GM19035 (cell line): ENCODE data around the gene HSBP1L1.
A peak's percentile ranks its signal among the peaks of the same experiment; 100 is the strongest.
"Not testable (repeated sequence)": the region's sequence is repeated elsewhere in the genome, so short reads cannot be mapped to it uniquely, and the experiment has no call there.

ENCODE experiments used
- ATAC-seq: cut with Tn5 transposase; IDR thresholded peaks from one replicate; pipeline ENCODE4 v1.9.1; 2021; ENCODE audit not compliant: unreplicated experiment

The HSBP1L1 gene

GRCh38 chr18:79983253-79983652, 18.8 kb downstream of the HSBP1L1 start:
- no peak for ATAC-seq

GRCh38 chr18:79983793-79984192, 19.4 kb downstream of the HSBP1L1 start:
- no peak for ATAC-seq

GRCh38 chr18:79985172-79985571, 20.7 kb downstream of the HSBP1L1 start:
- no peak for ATAC-seq

- no peak for ATAC-seq
These were observed 22.3 kb downstream of the HSBP1L1 start for GRCh38 chr18:79986726-79987125.

- no peak for ATAC-seq
These were observed 23.1 kb downstream of the HSBP1L1 start for GRCh38 chr18:79987566-79987965.

GRCh38 chr18:79988071-79988450, 23.6 kb downstream of the HSBP1L1 start:
- ATAC-seq = peak; percentile 70

GRCh38 chr18:79988451-79989194, 24.2 kb downstream of the HSBP1L1 start, which contains the start of gene TXNL4A:
Gene TXNL4A, minus strand, starts transcription at chr18:79988563. Its CDS starts 171 bp downstream, at chr18:79988392.
- ATAC-seq = peak; percentile 96

GRCh38 chr18:79989195-79989497, 24.7 kb downstream of the HSBP1L1 start:
- ATAC-seq = no peak

- ATAC-seq = no peak
These were observed 27.1 kb downstream of the HSBP1L1 start for GRCh38 chr18:79991494-79991893.

GRCh38 chr18:79999701-80000100, 35.3 kb downstream of the HSBP1L1 start:
- ATAC-seq = not testable (repeated sequence)

GRCh38 chr18:80000877-80001276, 36.4 kb downstream of the HSBP1L1 start:
- no peak for ATAC-seq

- ATAC-seq = no peak
These were observed 38.0 kb downstream of the HSBP1L1 start for GRCh38 chr18:80002468-80002867.

- ATAC-seq = no peak
These were observed 40.3 kb downstream of the HSBP1L1 start for GRCh38 chr18:80004600-80005342.

- ATAC-seq = no peak
These were observed 42.3 kb downstream of the HSBP1L1 start for GRCh38 chr18:80006724-80007123.

GRCh38 chr18:80009661-80010550, 45.5 kb downstream of the HSBP1L1 start:
- no peak for ATAC-seq

GRCh38 chr18:80010551-80010906, 46.1 kb downstream of the HSBP1L1 start:
- no peak for ATAC-seq

GRCh38 chr18:80011496-80012137, 47.2 kb downstream of the HSBP1L1 start:
- not testable (repeated sequence) for ATAC-seq

- ATAC-seq = no peak
These were observed 48.3 kb downstream of the HSBP1L1 start for GRCh38 chr18:80012714-80013113.
